ENCODE results near the gene IL17RA.

DNA sequence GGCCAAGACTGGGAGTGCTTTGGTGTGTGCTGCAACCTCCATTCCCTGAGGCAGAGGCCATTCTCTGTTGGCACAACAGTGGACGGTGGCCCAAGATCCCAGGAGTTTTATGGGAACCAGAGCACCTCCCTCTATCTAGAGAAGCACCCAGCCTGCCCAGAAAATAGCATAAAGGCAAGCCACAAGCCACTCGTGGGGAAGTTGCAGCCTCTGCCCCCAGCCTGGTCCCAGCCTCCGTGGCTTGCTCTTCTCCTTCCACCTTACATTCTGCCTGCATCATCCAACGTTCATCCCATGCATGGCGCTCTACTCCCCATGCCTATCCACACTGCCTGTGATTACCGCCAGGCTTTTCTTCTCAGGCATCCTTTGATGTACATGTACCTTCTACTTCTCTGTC is 15.8 kb downstream of the IL17RA start:
- TF ChIP-seq POLR2A (IDR thresholded peaks at IDR 0.05; ENCODE audit: low read length) (no peak), GATA1 (IDR thresholded peaks at IDR 0.05; ENCODE audit: low read depth, low read length) (no peak)

All from erythroblast (primary cell).